ENCODE measurements around the gene SLC25A43. TPM values are rescaled to one million over a fixed set of nuclear protein-coding genes. Genes with fewer than 3 reads are reported as not detected.
A peak's percentile ranks its signal among the peaks of the same experiment; 100 is the strongest.
"Not testable (repeated sequence)": the region's sequence is repeated elsewhere in the genome, so short reads cannot be mapped to it uniquely, and the experiment has no call there.

Gene SLC25A43
- total RNA-seq, 1 donor from 2014 or later, result 1.9 TPM

DNA sequence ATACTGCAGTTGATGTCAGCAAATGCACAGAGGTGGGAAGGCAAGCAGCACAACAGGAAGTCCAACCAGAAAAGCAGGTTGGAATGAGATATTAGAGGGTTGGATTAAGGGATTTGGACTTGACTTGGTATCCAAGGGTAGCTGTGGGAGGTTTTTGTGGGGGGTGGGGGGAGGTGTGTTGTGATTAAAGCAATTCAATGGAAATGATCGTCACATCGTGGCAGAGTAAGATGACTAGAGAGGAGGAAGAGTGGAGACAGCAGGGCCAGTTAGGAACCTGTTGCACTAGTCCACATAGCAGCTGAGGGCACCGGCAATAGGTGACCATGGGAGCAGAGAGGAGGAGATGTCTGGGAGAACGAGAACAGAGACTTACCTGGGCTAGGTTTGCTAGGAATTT lies 2.4 kb downstream of the SLC25A43 start:
- ATAC-seq (no peak), DNase-seq (no peak)
- intact Hi-C loops (cut with micrococcal nuclease), result no loop called here

DNA sequence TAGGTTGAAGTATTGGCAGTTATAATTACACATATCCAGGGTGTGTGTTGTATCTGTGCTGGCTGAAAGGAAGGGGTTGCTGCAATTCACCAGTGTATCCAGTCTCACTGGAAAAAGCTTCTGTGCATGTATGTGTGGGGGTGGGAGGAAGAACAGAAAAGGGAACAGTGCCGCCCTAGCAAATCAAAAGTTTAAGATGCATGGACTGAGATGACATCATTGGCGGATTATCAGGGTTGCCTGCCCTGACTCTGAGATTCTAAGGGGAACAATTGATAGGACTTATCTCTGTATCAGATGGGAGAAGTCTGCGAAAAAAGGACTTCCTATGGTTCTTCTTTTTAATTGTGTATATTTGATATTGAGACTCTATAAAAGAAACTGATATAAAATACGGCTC lies 3.5 kb downstream of the SLC25A43 start:
- DNase-seq (no peak), ATAC-seq (no peak)
- intact Hi-C loops (cut with micrococcal nuclease), result no loop called here

DNA sequence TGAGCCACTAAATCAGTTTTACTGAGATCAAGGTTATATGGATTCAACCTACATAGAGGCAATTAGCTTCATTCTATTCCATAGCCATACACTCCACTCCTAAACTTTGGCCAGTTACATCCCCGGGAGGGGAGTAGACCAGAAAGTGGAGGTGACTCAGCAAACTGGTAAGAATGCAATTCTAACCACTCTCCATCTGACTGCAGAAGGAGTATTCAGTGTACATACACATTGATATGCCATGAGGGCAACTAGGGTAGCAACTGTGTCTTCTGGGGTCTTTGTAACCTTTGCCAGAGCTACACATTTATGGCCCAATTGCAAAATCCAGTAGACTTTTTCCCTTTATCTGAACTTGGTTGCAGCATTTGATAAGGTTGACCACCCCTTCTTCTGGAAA lies 7.6 kb downstream of the SLC25A43 start:
- ATAC-seq (no peak), DNase-seq (no peak)
- intact Hi-C loops (cut with micrococcal nuclease), result no loop called here

DNA sequence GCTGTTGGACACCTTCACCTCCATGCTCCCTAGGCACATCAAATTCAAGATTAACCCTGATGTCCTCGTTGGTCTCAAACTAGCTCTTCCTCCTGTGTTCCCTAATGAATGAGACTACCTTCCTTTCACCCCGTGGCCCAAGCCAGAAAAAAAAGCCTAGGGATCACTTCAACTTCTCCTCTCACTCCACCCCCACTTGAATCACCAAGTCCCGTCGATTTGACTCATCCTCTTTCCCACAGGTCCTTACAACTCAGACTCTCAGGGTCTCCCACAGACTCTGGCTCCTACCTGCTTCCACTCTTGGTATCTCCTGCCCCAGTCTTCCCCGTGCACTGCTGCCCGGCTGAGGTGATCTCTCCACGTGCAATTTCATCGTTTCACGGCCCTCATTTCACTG lies 8.5 kb downstream of the SLC25A43 start:
- no peak for DNase-seq
- intact Hi-C loops (cut with micrococcal nuclease), result no loop called here
- no peak for ATAC-seq

DNA sequence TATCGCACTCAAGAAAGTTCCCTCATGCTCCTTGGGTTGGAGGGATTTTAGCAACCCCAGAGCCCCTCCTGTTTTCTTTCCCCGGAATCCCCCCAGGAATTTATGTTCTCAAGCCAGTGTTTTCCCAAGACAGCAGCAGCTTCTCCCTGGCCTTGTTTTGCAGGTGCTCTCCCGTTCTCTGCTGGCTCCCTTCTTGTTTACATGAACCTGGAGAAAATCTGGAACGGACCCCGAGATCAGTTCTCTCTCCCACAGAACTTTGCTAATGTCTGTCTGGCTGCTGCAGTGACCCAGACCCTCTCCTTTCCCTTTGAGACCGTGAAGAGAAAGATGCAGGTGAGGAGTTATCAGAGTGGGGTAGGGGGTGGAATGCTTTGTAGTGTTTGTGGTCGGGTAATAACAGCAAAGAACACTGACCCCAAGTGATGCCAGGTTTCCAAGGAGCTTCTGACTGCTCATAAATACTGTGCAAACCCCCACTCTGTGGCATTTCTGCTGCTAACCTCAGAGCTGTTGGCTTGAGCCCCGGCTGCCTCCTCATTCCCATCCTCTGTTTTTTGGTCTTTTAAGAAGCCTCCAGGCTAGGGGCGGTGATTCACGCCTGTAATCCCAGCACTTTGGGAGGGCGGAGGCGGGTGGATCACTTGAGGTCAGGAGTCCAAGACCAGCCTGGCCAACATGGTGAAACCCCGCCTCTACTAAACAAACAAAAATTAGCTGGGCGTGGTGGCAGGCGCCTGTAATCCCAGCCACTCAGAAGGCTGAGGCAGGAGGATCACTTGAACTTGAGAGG lies 11.1 kb downstream of the SLC25A43 start:
- DNase-seq (no peak), ATAC-seq (no peak)
- intact Hi-C loops (cut with micrococcal nuclease), result no loop called here

DNA sequence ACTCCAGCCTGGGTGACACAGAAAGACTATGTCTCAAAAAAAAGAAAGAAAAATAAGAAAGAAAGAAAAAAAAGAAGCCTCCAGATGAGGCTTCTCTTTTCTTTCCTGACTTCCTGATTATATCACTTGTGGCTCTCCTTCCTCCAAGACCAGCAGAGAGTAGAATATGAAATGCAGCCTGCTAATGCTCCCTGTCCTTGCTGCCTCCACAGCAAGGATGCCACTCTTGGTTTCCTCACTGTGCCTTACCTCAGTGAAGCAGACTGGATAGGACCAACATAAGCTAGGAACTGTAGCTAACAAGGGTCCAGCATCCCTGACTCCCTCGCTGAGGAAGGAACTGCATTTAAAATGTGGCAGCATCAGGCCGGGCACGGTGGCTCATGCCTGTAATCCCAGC lies 11.7 kb downstream of the SLC25A43 start:
- intact Hi-C loops (cut with micrococcal nuclease), result no loop called here
- ATAC-seq (no peak), DNase-seq (no peak)

DNA sequence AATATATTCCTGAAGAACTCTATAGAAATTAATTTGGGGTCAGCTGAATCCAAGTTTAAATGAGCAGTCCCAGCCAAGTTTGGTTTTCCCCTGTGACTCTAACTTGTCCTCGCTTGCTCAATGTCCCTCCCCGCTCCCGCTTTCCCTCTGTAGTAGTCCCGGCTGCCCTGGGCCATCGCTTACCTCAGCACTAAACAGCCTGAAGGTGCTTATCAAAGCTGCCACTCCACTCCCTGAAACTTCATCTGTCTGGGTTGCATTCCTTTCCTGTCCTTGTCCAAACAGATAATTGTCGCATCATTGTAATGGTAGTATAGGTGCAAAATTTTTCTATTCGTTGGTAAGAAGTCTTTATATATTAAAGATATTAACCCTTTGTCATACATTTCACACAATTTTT lies 12.8 kb downstream of the SLC25A43 start:
- intact Hi-C loops (cut with micrococcal nuclease), result no loop called here
- ATAC-seq (no peak), DNase-seq (no peak)

DNA sequence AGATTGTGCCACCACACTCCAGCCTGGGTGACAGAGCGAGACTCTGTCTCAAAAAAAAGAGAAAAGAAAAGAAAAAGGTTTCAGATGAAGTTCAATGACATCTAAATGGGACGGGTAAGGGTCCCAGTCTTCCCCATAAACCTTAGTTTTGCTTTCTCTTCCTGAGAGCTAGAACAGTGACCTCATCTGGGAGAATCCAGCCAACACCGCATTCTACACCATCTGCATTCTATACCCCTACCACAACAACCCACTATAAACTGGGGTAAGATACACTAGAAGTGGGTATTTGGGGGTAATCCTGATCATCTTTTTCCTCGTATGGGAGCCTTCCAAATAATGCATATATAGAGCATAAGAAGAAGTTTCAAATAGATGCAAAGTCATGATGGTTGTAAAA lies 18.2 kb downstream of the SLC25A43 start:
- intact Hi-C loops (cut with micrococcal nuclease), result no loop called here

DNA sequence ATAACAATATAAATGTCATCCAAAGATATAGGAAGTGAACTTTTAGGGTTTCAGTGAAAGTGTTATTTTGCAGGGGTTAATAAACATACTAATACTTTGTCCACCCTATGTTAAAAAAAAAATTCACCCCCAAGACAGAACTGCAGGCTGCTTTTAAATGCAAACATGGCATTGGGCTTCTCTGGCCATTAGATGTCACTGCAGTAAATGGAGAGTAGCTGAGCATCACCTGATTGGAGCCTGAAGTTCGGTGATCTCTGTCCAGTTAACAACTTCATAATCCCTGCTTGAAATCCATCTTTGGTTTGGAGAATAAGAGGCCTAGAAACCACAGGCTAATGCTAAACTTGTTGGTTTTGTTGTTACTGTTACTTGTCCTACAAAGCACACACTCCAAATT lies 18.7 kb downstream of the SLC25A43 start:
- DNase-seq (no peak), ATAC-seq (no peak)
- intact Hi-C loops (cut with micrococcal nuclease), result no loop called here

More for the DNA sequence above, 18.2 kb downstream of the SLC25A43 start:
- ATAC-seq (no peak), DNase-seq (no peak)

DNA sequence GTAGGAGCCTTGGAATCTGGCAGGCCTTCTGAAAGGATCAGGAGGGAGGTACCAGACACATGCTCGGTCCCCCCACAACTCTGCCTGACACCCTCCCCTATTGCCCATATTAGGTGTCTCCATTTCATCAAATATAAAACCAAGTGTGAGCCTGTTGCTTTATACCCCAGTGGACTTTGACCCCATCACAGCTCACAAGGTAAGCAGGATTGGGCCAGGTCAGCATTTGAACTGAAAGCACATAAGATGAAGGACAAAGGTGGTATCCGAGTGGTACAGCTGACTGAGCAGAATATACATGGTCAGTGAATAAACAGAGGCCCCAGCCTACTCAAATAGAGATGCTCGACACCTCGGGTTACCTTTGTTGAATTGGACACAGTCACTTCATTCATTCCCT lies 20.0 kb downstream of the SLC25A43 start:
- no peak for DNase-seq
- intact Hi-C loops (cut with micrococcal nuclease), result no loop called here
- no peak for ATAC-seq

DNA sequence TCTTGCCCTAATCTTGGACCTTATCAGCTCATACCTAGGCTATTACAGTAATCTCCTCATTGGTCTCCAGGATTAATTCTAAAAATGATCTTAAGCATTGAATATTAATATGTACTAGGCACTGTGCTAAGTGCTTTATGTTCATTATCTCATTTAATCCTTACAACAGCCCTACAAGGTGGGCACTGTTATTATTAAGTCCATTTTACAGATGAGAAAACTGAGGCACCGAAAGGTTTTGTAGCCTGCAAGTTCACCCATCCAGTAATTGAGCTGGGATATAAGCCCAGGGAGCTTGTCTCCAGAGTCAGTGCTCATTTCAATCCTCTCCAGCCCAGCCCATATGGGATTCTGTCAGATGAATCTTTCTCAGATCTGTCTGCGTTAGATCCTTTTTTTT lies 20.8 kb downstream of the SLC25A43 start:
- DNase-seq (no peak), ATAC-seq (no peak)
- intact Hi-C loops (cut with micrococcal nuclease), result no loop called here

DNA sequence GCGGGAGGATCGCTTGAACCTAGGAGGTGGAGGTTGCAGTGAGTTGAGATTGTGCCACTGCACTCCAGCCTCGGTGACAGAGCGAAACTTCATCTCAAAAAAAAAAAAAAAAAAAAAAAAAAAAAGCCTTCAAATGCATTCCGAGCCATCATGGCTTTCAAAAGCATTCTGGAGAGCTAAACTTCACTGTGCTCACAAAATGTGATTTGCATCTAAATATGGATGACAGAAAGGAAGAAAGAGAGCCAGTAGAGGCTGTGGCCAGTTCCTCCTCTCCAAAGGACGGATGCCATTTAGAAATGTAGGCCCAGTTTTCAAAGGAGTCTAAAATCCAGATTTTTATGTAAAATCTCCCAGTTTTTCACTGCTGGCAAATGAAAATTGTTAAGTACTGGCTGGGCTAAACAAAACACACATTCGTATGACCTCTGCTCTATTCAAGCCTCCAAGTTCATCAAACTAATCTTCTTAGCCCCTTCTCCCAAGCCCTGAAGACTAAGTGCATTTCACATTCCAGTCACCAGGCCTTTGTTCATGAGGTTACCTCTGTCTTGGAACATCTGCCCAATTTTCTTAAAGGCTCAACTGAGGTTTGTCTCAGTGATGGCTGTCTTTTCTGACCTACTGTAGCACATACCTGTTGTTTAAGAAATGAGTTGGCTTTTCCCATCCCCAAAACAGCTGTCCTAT lies 22.0 kb downstream of the SLC25A43 start:
- DNase-seq (no peak), ATAC-seq (no peak)
- intact Hi-C loops (cut with micrococcal nuclease), result no loop called here

DNA sequence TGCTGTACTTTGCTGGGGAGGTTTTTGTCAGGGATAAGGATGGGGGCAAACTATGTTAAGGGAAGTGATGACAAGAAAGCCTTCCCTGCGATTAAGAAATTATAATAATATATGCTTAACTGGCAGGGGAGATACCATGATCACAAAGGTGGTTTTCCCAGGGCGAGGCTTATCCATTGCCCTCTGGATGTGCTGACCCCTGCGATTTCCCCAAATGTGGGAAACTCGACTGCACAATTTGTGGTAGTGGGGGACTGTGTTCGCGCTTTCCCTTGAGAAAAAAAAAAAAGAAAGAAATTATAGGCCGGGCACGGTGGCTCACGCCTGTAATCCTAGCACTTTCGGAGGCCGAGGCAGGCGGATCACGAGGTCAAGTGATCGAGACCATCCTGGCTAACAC lies 24.5 kb downstream of the SLC25A43 start:
- no peak for ATAC-seq
- intact Hi-C loops (cut with micrococcal nuclease), result no loop called here
- no peak for DNase-seq

DNA sequence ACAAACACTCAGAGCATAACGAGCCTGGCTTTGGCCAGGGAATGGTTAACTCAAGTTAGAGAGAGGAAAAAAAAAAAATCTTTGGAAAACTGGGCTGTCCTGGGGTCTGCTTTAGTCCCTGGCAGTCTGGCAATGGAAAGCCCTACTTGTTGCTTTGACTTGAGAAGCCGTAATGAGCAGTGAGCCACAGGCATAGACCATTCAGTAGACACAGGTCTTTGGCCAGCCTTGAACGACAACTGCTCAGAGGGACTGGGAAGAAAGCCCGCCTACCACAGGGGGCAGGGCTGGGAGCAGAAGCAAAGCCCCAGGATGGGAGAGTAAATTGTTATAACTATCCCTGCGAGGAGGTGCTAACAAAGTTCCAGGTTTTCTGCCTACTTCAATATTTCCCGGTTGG lies 25.9 kb downstream of the SLC25A43 start:
- intact Hi-C loops (cut with micrococcal nuclease), result no loop called here
- ATAC-seq, result no peak

DNA sequence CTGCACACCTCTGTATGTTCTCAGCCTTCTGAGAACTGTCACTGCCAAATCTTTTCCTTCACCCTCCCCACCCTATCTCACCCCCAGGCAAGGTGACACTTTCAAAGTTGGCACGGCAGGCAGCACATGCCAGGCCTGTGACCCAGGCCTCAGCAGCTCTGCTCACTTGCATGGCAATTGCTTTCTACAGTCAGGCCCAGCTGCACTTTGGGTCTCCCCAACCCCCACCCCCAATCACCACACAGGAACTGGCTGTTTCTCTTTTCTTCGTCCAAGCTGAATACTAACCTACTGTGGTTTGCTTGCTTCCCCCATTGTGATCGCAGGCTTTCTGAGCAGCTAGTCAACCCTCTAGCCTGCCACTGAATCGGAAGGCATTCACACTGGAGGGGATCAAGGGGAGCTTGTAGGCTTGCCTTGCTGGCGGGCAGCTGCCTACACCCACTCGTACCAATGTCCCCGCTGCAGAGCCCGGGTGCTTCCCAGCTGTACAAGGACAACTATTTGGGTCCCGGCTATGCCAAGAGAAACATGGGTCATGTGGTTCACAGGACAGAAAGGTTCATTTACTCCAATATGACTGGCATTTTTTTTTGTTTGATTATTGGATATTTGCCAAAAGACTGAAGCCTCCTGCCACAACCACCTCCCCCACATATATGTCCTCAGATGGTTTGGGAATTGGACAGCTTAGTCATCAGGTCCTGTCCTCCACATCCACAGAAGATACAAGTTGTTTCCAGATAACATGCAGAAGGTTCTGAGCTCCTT lies 28.1 kb downstream of the SLC25A43 start:
- intact Hi-C loops (cut with micrococcal nuclease), result no loop called here
- ATAC-seq (peak; percentile 98), DNase-seq (peak; percentile 46)

More for the DNA sequence above, 25.9 kb downstream of the SLC25A43 start:
- DNase-seq, result no peak

DNA sequence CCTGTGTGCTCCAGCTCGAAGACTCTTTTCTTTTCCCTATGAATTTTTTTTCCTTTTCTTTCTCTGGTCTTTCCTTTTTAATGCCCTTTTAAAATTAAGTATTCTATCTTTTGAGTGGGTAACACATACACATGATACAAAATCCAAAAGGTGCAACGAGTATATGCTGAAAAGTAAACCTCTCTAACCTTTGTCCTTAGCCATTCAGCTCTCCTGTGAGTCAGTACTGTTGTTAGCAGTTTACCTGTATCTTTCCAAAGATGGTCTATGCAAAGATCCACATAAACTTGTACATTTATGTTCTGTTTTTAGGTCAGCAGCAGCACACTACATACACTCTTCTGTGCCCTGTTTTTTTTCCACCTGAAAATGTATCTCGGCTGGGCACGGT lies 28.7 kb downstream of the SLC25A43 start:
- intact Hi-C loops (cut with micrococcal nuclease), result no loop called here
- ATAC-seq, result no peak
- no peak for DNase-seq

DNA sequence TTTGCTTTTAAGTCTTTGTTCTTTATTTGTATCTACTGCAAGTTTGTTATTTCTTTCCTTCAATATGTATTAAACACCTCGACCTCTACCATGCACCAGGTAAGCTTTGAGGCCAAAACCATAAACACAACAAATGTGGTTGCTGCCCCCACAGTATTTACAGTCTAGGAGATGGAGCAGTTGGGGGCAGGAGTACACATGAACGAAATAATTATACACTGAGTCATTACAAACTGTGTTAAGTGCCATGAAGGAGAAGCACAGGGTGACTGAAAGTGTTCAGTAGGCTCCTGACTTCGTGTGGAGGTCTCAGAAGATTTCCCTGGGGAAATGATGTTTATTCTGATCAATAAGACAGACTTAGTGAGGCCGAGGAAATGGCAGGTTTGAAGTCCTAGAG lies 30.3 kb downstream of the SLC25A43 start:
- ATAC-seq (no peak), DNase-seq (no peak)
- intact Hi-C loops (cut with micrococcal nuclease), result no loop called here

DNA sequence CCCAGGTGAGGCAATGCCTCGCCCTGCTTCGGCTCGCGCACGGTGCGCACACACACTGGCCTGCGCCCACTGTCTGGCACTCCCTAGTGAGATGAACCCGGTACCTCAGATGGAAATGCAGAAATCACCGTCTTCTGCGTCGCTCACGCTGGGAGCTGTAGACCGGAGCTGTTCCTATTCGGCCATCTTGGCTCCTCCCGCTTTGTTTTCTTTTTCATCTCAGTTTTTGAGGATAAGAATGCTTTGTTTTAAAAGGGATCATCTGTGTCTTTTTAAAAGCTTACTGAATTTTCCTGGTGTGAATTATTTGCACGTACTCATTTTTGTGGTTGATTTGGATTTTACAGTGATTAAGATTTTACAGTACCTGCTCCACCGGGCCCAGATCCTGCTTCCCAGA lies 42.2 kb downstream of the SLC25A43 start:
- DNase-seq; ATAC-seq; intact Hi-C loops (cut with micrococcal nuclease): not testable (repeated sequence)

DNA sequence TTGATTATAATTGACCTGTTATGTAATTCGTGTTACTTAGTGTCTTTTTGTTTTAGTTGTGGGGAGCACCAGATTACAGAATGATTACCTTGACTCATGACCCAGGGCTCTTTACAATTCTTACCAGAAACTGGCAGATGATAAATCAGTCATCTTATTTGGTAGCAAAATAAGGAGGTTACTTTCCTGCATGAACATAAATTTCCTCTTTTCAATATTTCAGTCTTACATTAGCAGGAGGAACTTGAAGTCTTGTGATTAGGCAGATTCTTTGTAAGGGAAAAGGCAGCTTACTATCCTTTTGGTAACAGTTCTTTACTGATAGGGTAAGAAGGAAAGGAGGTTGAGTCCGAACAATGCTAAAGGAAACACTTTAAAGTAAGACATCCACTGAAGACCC lies 43.1 kb downstream of the SLC25A43 start:
- intact Hi-C loops (cut with micrococcal nuclease), result no loop called here
- DNase-seq (no peak), ATAC-seq (no peak)

DNA sequence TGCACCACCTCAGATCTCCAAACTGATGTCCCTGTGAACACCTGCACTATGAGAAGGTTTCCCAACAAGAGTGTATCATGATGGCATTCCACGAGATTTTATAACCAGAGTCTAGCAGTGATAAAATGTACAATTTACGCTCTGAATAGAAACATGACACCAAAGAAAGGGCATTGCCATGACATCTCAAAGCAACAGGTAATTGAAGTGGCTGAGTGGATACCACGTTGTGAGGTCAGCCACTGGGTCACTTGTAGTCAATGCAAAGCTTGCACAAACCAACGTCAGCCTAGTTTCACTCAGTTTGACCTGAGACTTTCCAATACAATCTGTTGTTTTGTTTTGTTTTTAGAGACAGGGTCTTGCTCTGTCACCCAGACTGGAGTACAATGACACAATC lies 54.1 kb downstream of the SLC25A43 start:
- DNase-seq, result no peak
- intact Hi-C loops (cut with micrococcal nuclease), result no loop called here
- ATAC-seq, result no peak
